ENCODE data around the gene C19orf73. TPM values are rescaled to one million over a fixed set of nuclear protein-coding genes. Genes with fewer than 3 reads are reported as not detected.
A peak's percentile ranks its signal among the peaks of the same experiment; 100 is the strongest.

The C19orf73 gene
- total RNA-seq, 1 experiment from 2014 or later, result 1.4 TPM

GRCh38 chr19:49152119-49152550 lies 33.2 kb upstream of the C19orf73 start:
- Histone ChIP-seq H3K27ac (ENCODE audit: low read length) (no peak overlapping the region), H3K27me3 (ENCODE audit: control insufficient read depth, insufficient read depth, low read length) (no peaks in the 10 kb centered on the region), H3K4me3 (ENCODE audit: low read depth in 2 of 2, low read length in 2 of 2) (peak overlapping the region; percentile 78 to 91), H3K9me3 (ENCODE audit: control insufficient read depth, insufficient read depth, low read depth, low read length) (no peaks in the 10 kb centered on the region), H3K4me1 (ENCODE audit: control insufficient read depth, insufficient read depth, low read length) (no peaks in the 10 kb centered on the region; the same call in 1 of the 2 replicates), H3K36me3 (ENCODE audit: control insufficient read depth, insufficient read depth, low read length) (no peaks in the 10 kb centered on the region; the same call in 1 of the 2 replicates)
- no TSS peak for BruUV-seq (replicated peaks)
- ATAC-seq (peak; percentile 38; the same call in 1 of the 2 replicates), DNase-seq (ENCODE audit: low read depth, low spot score) (no peak)
- in situ Hi-C loops (cut with HindIII; ENCODE audit: low pct_unique_long_range_greater_than_20kb, low sequenced_read_pairs), result no loop called here
- TF ChIP-seq POLR2AphosphoS5 (IDR thresholded peaks at IDR 0.05; ENCODE audit: low read depth, low read length) (no peak), SIN3A (IDR thresholded peaks at IDR 0.05; ENCODE audit: borderline replicate concordance, insufficient read depth, low read depth, low read length) (no peak), REST (IDR thresholded peaks at IDR 0.05; ENCODE audit: insufficient read depth in 1 of 2, low read depth in 2 of 2, low read length in 1 of 2) (no peak), TCF7L2 (IDR thresholded peaks at IDR 0.05; ENCODE audit: low read depth, low read length) (no peak), CTCF (IDR thresholded peaks at IDR 0.05) (no peak)
- ChIA-PET CTCF (interaction anchor here (0.6 kb wide), 1 partner anchor 271 kb away, joined by 3 read pairs; no protein-coding TSS in a partner anchor), POLR2A (interaction anchor here (0.6 to 0.7 kb wide), 2 partner anchors 17 to 160 kb away, joined by 3 to 10 read pairs; no protein-coding TSS in a partner anchor)
- intact Hi-C loops (cut with micrococcal nuclease; ENCODE audit: unreplicated experiment), result no loop called here

GRCh38 chr19:49151267-49152118 lies 32.5 kb upstream of the C19orf73 start:
- in situ Hi-C loops (cut with HindIII; ENCODE audit: low pct_unique_long_range_greater_than_20kb, low sequenced_read_pairs) (no loop called here), intact Hi-C loops (cut with micrococcal nuclease; ENCODE audit: unreplicated experiment) (no loop called here)
- ChIA-PET CTCF (interaction anchor here (0.5 kb wide), 1 partner anchor 33 kb away, joined by 7 read pairs; no protein-coding TSS in a partner anchor), POLR2A (interaction anchor here (0.7 kb wide), 1 partner anchor 74 kb away, joined by 8 read pairs; no protein-coding TSS in a partner anchor)
- no peaks in the 10 kb centered on the region; the same call in 1 of the 2 replicates for H3K36me3 ChIP-seq (ENCODE audit: control insufficient read depth, insufficient read depth, low read length)
- TF ChIP-seq CTCF (IDR thresholded peaks at IDR 0.05), result no peak
- no peak for TF ChIP-seq REST (IDR thresholded peaks at IDR 0.05; ENCODE audit: insufficient read depth in 1 of 2, low read depth in 2 of 2, low read length in 1 of 2)
- TF ChIP-seq POLR2AphosphoS5 (IDR thresholded peaks at IDR 0.05; ENCODE audit: low read depth, low read length), result peak; percentile 43; the same call in 1 of the 2 replicates
- ATAC-seq, result peak; percentile 67
- no peaks in the 10 kb centered on the region for H3K27me3 ChIP-seq (ENCODE audit: control insufficient read depth, insufficient read depth, low read length)
- peak overlapping the region; percentile 78 to 91 for H3K4me3 ChIP-seq (ENCODE audit: low read depth in 2 of 2, low read length in 2 of 2)
- peak overlapping the region; percentile 74 for H3K27ac ChIP-seq (ENCODE audit: low read length)
- H3K9me3 ChIP-seq (ENCODE audit: control insufficient read depth, insufficient read depth, low read depth, low read length), result no peaks in the 10 kb centered on the region
- no peaks in the 10 kb centered on the region; the same call in 1 of the 2 replicates for H3K4me1 ChIP-seq (ENCODE audit: control insufficient read depth, insufficient read depth, low read length)
- DNase-seq (ENCODE audit: low read depth, low spot score), result peak; percentile 66
- no TSS peak for BruUV-seq (replicated peaks)
